Activated B cell treated with CpG ODN at 0.5 μM for 24 hours (primary cell): ENCODE measurements around the gene GCK. TPM values are rescaled to one million over a fixed set of nuclear protein-coding genes. Genes with fewer than 3 reads are reported as not detected.

Experiments
- ATAC-seq: fragments of 200-7000 bp; cut with Tn5 transposase; one replicate; pipeline ENCODE4 v1.10.0; 2021; ENCODE audit warnings: low read depth, mild to moderate bottlenecking, moderate library complexity
- CTCF ChIA-PET: fragments of 350-600 bp; sonication (Branson Sonifier 250); formaldehyde crosslinking; loops from one replicate; lab custom pipeline; 2021; ENCODE audit warnings: antibody characterized with exemption; lab: Charles Lee
- POLR2A ChIA-PET: fragments of 350-600 bp; sonication (Branson Sonifier 250); formaldehyde crosslinking; loops from one replicate; lab custom pipeline; 2021; ENCODE audit warnings: antibody characterized with exemption; lab: Charles Lee
- DNase-seq: peaks from one replicate; pipeline ENCODE4 v3.0.0; 2022
- H3K27ac Mint-ChIP-seq: one replicate; pipeline ENCODE4 v1.8.0; 2020; ENCODE audit warnings: mixed read lengths
- H3K27me3 Mint-ChIP-seq: one replicate; pipeline ENCODE4 v1.8.0; 2021; ENCODE audit warnings: mixed read lengths
- H3K36me3 Mint-ChIP-seq: one replicate; pipeline ENCODE4 v1.8.0; 2021; ENCODE audit warnings: low read depth, mixed read lengths
- H3K4me1 Mint-ChIP-seq: one replicate; pipeline ENCODE4 v1.8.0; 2021; ENCODE audit warnings: mixed read lengths
- H3K4me3 Mint-ChIP-seq: one replicate; pipeline ENCODE4 v1.8.0; 2020; ENCODE audit warnings: mild to moderate bottlenecking, mixed read lengths
- H3K9me3 Mint-ChIP-seq: one replicate; pipeline ENCODE4 v1.8.0; 2020; ENCODE audit warnings: mixed read lengths
- CTCF ChIP-seq: fragments of 200-600 bp; IDR thresholded peaks from one replicate; pipeline ENCODE4 v1.8.0; 2022; ENCODE audit warnings: antibody characterized with exemption, mild to moderate bottlenecking
- intact Hi-C: fragments of 100-400 bp; cut with micrococcal nuclease; formaldehyde crosslinking; loops from one replicate; pipeline ENCODE4 v1.15.1; 2024
- total RNA-seq: library from RNA; stranded (reverse); gene quantifications from 2 replicates; pipeline ENCODE4 v1.2.3, GENCODE V29; 2022

The GCK gene
- total RNA-seq, 1 donor from 2014 or later: 0.13 TPM

- POLR2A ChIA-PET: interaction anchor here (0.9 kb wide), 1 partner anchor 13 kb away, joined by 3 read pairs; no protein-coding TSS in a partner anchor
- H3K9me3 Mint-ChIP-seq: no peaks in the 10 kb centered on the region
- DNase-seq (no peak), ATAC-seq (no peak)
- no peak overlapping the region for H3K4me3 Mint-ChIP-seq
- no peaks in the 10 kb centered on the region for H3K27me3 Mint-ChIP-seq
- H3K27ac Mint-ChIP-seq: no peak overlapping the region
- CTCF ChIA-PET: no interaction called here
- peaks cover 19% of the 10 kb centered on the region for H3K4me1 Mint-ChIP-seq
- intact Hi-C loops: no loop called here
- H3K36me3 Mint-ChIP-seq: peaks cover 79% of the 10 kb centered on the region
- no peak for TF ChIP-seq CTCF
Observed at GRCh38 chr7:44117801-44118429, 71.3 kb downstream of the GCK start.

GRCh38 chr7:44116789-44117666 lies 72.2 kb downstream of the GCK start:
- Mint-ChIP-seq H3K27ac (no peak overlapping the region), H3K4me1 (peaks cover 11% of the 10 kb centered on the region), H3K36me3 (peaks cover 80% of the 10 kb centered on the region), H3K27me3 (no peaks in the 10 kb centered on the region), H3K4me3 (no peak overlapping the region), H3K9me3 (no peaks in the 10 kb centered on the region)
- DNase-seq (no peak), ATAC-seq (no peak)
- TF ChIP-seq CTCF: no peak
- POLR2A ChIA-PET: interaction anchor here (0.5 to 0.9 kb wide), 2 partner anchors 12 to 720 kb away, joined by 3 to 6 read pairs; no protein-coding TSS in a partner anchor
- CTCF ChIA-PET: no interaction called here
- intact Hi-C loops: no loop called here

- no peak overlapping the region for H3K4me3 Mint-ChIP-seq
- no peaks in the 10 kb centered on the region for H3K27me3 Mint-ChIP-seq
- peaks cover 80% of the 10 kb centered on the region for H3K36me3 Mint-ChIP-seq
- intact Hi-C loops: no loop called here
- ChIA-PET POLR2A (interaction anchor here (0.5 to 1.5 kb wide), 2 partner anchors 85 to 721 kb away, joined by 5 to 6 read pairs; partner anchors contain the start of gene YKT6), CTCF (no interaction called here)
- H3K27ac Mint-ChIP-seq: no peak overlapping the region
- TF ChIP-seq CTCF: no peak
- H3K9me3 Mint-ChIP-seq: no peaks in the 10 kb centered on the region
- DNase-seq (no peak), ATAC-seq (no peak)
- peaks cover 9% of the 10 kb centered on the region for H3K4me1 Mint-ChIP-seq
Observed at GRCh38 chr7:44116087-44116788, 73.0 kb downstream of the GCK start.

- H3K9me3 Mint-ChIP-seq: no peaks in the 10 kb centered on the region
- peaks cover 67% of the 10 kb centered on the region for H3K36me3 Mint-ChIP-seq
- no peak overlapping the region for H3K4me3 Mint-ChIP-seq
- ChIA-PET POLR2A (interaction anchor here (0.5 to 1.5 kb wide), 3 partner anchors 8 to 385 kb away, joined by 3 to 5 read pairs (median 4); partner anchors contain the start of genes COA1 and YKT6), CTCF (interaction anchor here (0.9 kb wide), 1 partner anchor 35 kb away, joined by 3 read pairs; no protein-coding TSS in a partner anchor)
- DNase-seq (no peak), ATAC-seq (no peak)
- intact Hi-C loops: no loop called here
- no peaks in the 10 kb centered on the region for H3K27me3 Mint-ChIP-seq
- peaks cover under 1% of the 10 kb centered on the region for H3K4me1 Mint-ChIP-seq
- no peak for TF ChIP-seq CTCF
- no peak overlapping the region for H3K27ac Mint-ChIP-seq
Observed at GRCh38 chr7:44114586-44115310, 74.5 kb downstream of the GCK start.
